CD14-positive monocyte (primary cell): Measurements from ENCODE around the gene TNFRSF18. TPM values are rescaled to one million over a fixed set of nuclear protein-coding genes. Genes with fewer than 3 reads are reported as not detected.
A peak's percentile ranks its signal among the peaks of the same experiment; 100 is the strongest.

Experiments used
- DNase-seq, 3 donors: peaks; one replicate each; pipeline ENCODE4 v3.0.0-alpha.2; 2011 to 2022
- H2AFZ ChIP-seq: 2 replicates; pipeline ENCODE4 v1.6.0; 2012; ENCODE audit warnings: mild to moderate bottlenecking, low read depth, low read length, inconsistent platforms; ENCODE audit not compliant: insufficient read depth, poor library complexity, severe bottlenecking
- H3K27ac ChIP-seq, 2 donors: 1 replicate in 1 of 2; 2 replicates in 1 of 2; pipeline ENCODE4 v1.5.1; 2012 to 2013; ENCODE audit warnings: low read length in 2 of 2, control low read depth in 1 of 2, inconsistent platforms in 1 of 2, low read depth in 1 of 2, mild to moderate bottlenecking in 1 of 2
- H3K27me3 ChIP-seq, 2 donors: one replicate each; pipeline versions ENCODE4 v1.6.0 to v1.6.1; 2011 to 2013; ENCODE audit warnings: low read length in 2 of 2; ENCODE audit not compliant: control insufficient read depth in 2 of 2, insufficient read depth in 2 of 2
- H3K36me3 ChIP-seq, 2 donors: replicated peaks in 1 of 2; 1 replicate in 1 of 2; 2 replicates in 1 of 2; pipeline versions ENCODE4 v1.5.1 to v1.6.1; 2012 to 2013; ENCODE audit warnings: low read length in 2 of 2, control low read depth in 1 of 2, inconsistent platforms in 1 of 2, mild to moderate bottlenecking in 1 of 2; ENCODE audit not compliant: insufficient read depth in 2 of 2, control insufficient read depth in 1 of 2
- H3K4me1 ChIP-seq, 2 donors: 1 replicate in 1 of 2; 2 replicates in 1 of 2; pipeline versions ENCODE4 v1.5.1 to v1.6.1; 2012 to 2013; ENCODE audit warnings: low read length in 2 of 2, control low read depth in 1 of 2, inconsistent platforms in 1 of 2, mild to moderate bottlenecking in 1 of 2, moderate library complexity in 1 of 2; ENCODE audit not compliant: insufficient read depth in 2 of 2, control insufficient read depth in 1 of 2
- H3K4me2 ChIP-seq: replicated peaks from 2 replicates; pipeline ENCODE3; 2012; ENCODE audit warnings: low read length, moderate library complexity, mild to moderate bottlenecking; ENCODE audit not compliant: poor library complexity, severe bottlenecking; ENCODE audit errors: extremely low read depth
- H3K4me3 ChIP-seq, 3 experiments: fragments of 200-600 bp in 1 of 3; sonication (generic) in 1 of 3; replicated peaks in 1 of 3; 1 replicate in 2 of 3; 2 replicates in 1 of 3; pipeline ENCODE4 v1.5.1; 2011 to 2013; ENCODE audit warnings: low read length in 3 of 3, mild to moderate bottlenecking in 3 of 3, control low read depth in 2 of 3, low read depth in 2 of 3, inconsistent platforms in 1 of 3, moderate library complexity in 1 of 3
- H3K79me2 ChIP-seq: 2 replicates; pipeline ENCODE4 v1.6.0; 2012; ENCODE audit warnings: mild to moderate bottlenecking, control low read depth, inconsistent platforms, low read length, moderate library complexity; ENCODE audit not compliant: insufficient read depth
- H3K9ac ChIP-seq: 2 replicates; pipeline ENCODE4 v1.6.0; 2017; ENCODE audit warnings: low read length, mild to moderate bottlenecking; ENCODE audit not compliant: insufficient read depth, poor library complexity, severe bottlenecking
- H3K9me3 ChIP-seq, 2 donors: replicated peaks in 1 of 2; 1 replicate in 1 of 2; 2 replicates in 1 of 2; pipeline versions ENCODE4 v1.5.1 to v1.6.1; 2012 to 2013; ENCODE audit warnings: low read length in 2 of 2, control low read depth in 1 of 2; ENCODE audit not compliant: control insufficient read depth in 1 of 2, insufficient read depth in 1 of 2
- H4K20me1 ChIP-seq: 2 replicates; pipeline ENCODE4 v1.6.0; 2012; ENCODE audit warnings: mild to moderate bottlenecking, low read length, control low read depth, moderate library complexity; ENCODE audit not compliant: insufficient read depth
- H3K27ac Mint-ChIP-seq, 7 donors: one replicate each; pipeline ENCODE4 v1.8.0; 2020; ENCODE audit warnings: mild to moderate bottlenecking in 7 of 7, mixed read lengths in 7 of 7, moderate library complexity in 6 of 7, inconsistent platforms in 2 of 7
- H3K27me3 Mint-ChIP-seq, 3 donors: one replicate each; pipeline ENCODE4 v1.8.0; 2021 to 2022; ENCODE audit warnings: low read depth in 3 of 3, mild to moderate bottlenecking in 3 of 3, mixed read lengths in 3 of 3, moderate library complexity in 3 of 3, inconsistent platforms in 1 of 3
- H3K36me3 Mint-ChIP-seq, 2 donors: one replicate each; pipeline ENCODE4 v1.8.0; 2020; ENCODE audit warnings: mixed read lengths in 2 of 2, inconsistent platforms in 1 of 2, mild to moderate bottlenecking in 1 of 2
- H3K4me1 Mint-ChIP-seq: one replicate; pipeline ENCODE4 v1.8.0; 2020; ENCODE audit warnings: mild to moderate bottlenecking, mixed read lengths
- H3K4me3 Mint-ChIP-seq, 2 donors: one replicate each; pipeline ENCODE4 v1.8.0; 2020; ENCODE audit warnings: mild to moderate bottlenecking in 2 of 2, mixed read lengths in 2 of 2, moderate library complexity in 1 of 2
- H3K9me3 Mint-ChIP-seq, 7 donors: one replicate each; pipeline ENCODE4 v1.8.0; 2020 to 2022; ENCODE audit warnings: mixed read lengths in 7 of 7, mild to moderate bottlenecking in 6 of 7, moderate library complexity in 6 of 7, inconsistent platforms in 2 of 7
- CTCF ChIP-seq: fragments of 200-600 bp; IDR thresholded peaks from one replicate; pipeline ENCODE4 v1.8.0; 2022; ENCODE audit warnings: antibody characterized with exemption, mild to moderate bottlenecking
- WGBS: methylation state at CpG from one replicate; pipeline ENCODE4 v1.1.5; 2013; ENCODE audit warnings: missing lambda C conversion rate; ENCODE audit not compliant: insufficient coverage; 5-methylcytosine and 5-hydroxymethylcytosine counted together
- intact Hi-C, 2 donors: fragments of 100-400 bp; cut with micrococcal nuclease; formaldehyde crosslinking; loops; one replicate each; pipeline versions ENCODE4 v1.15.0 to v1.15.1; 2023
- polyA plus RNA-seq, 3 donors: library from polyadenylated mRNA; depleted of rRNA in 1 of 3; unstranded in 2 of 3; stranded (reverse) in 1 of 3; fragments of 300-500 nt in 2 of 3; fragments of >200 nt in 1 of 3; fragmentation: Illumina TruSeq in 2 of 3; gene quantifications; 1 replicate in 2 of 3; 2 replicates in 1 of 3; pipeline ENCODE4 v1.2.3, GENCODE V29; 2012 to 2021

Gene TNFRSF18
- polyA plus RNA-seq, 3 donors = not detected

GRCh38 chr1:1220197-1220596 lies 13.8 kb upstream of the TNFRSF18 start:
- H3K79me2 ChIP-seq = peaks cover 11% of the 10 kb centered on the region
- intact Hi-C loops = no loop called here
- TF ChIP-seq CTCF = no peak
- WGBS = 96% methylated on average over 22 of the region's 24 CpGs
- Mint-ChIP-seq H3K4me1 (no peaks in the 10 kb centered on the region), H3K27me3 (peaks cover 0 to 2% (median 0%) of the 10 kb centered on the region in 3 donors), H3K27ac (peak overlapping the region in 1 of 7 donors; percentile 4), H3K36me3 (peaks cover 63 to 79% of the 10 kb centered on the region in 2 donors), H3K9me3 (no peaks in the 10 kb centered on the region), H3K4me3 (no peak overlapping the region)
- H2AFZ ChIP-seq = no peak overlapping the region
- no peak overlapping the region for H3K4me3 ChIP-seq
- no peaks in the 10 kb centered on the region for H3K9me3 ChIP-seq
- no peak for DNase-seq
- no peak overlapping the region for H3K27ac ChIP-seq
- no peak overlapping the region for H3K4me2 ChIP-seq
- peaks cover 82 to 89% of the 10 kb centered on the region in 2 donors for H3K36me3 ChIP-seq
- no peaks in the 10 kb centered on the region for H3K4me1 ChIP-seq
- H3K27me3 ChIP-seq = no peaks in the 10 kb centered on the region
- H3K9ac ChIP-seq = no peak overlapping the region
- peaks cover 76% of the 10 kb centered on the region for H4K20me1 ChIP-seq

- Histone ChIP-seq H3K4me1 (no peaks in the 10 kb centered on the region), H3K9me3 (no peaks in the 10 kb centered on the region), H3K4me3 (no peak overlapping the region), H3K27ac (no peak overlapping the region), H3K27me3 (peaks cover 0 to under 1% of the 10 kb centered on the region in 2 donors), H3K36me3 (peaks cover 75 to 81% of the 10 kb centered on the region in 2 donors), H3K79me2 (peaks cover 3% of the 10 kb centered on the region), H3K9ac (no peak overlapping the region), H4K20me1 (peaks cover 68% of the 10 kb centered on the region), H2AFZ (no peak overlapping the region), H3K4me2 (no peak overlapping the region)
- Mint-ChIP-seq H3K36me3 (peaks cover 59 to 72% of the 10 kb centered on the region in 2 donors), H3K27me3 (peaks cover 6 to 8% (median 7%) of the 10 kb centered on the region in 3 donors), H3K27ac (no peak overlapping the region), H3K9me3 (no peaks in the 10 kb centered on the region), H3K4me3 (no peak overlapping the region), H3K4me1 (no peaks in the 10 kb centered on the region)
- 98% methylated on average over 11 of the region's 20 CpGs for WGBS
- TF ChIP-seq CTCF = no peak
- intact Hi-C loops = no loop called here
- no peak for DNase-seq
These were observed 12.9 kb upstream of the TNFRSF18 start for GRCh38 chr1:1219341-1219740.
